ENCODE measurements around the gene ACER3. TPM values are rescaled to one million over a fixed set of nuclear protein-coding genes. Genes with fewer than 3 reads are reported as not detected.

Gene ACER3
- total and polyA plus RNA-seq, 2 donors (not counting 1 experiment from before 2014, with no cell fraction given): 3.3 to 12.9 TPM

- H3K9me3 ChIP-seq (ENCODE audit: control extremely low read depth in 1 of 3, control insufficient read depth in 2 of 3, insufficient read depth in 1 of 3, low read length in 2 of 3): peaks cover 0 to 1% (median 0%) of the 10 kb centered on the region in 3 donors
- ATAC-seq (ENCODE audit: low read depth) (no peak), DNase-seq (no peak)
- Mint-ChIP-seq H3K4me1 (no peaks in the 10 kb centered on the region), H3K4me3 (no peak overlapping the region), H3K27me3 (peaks cover 34% of the 10 kb centered on the region), H3K27ac (no peak overlapping the region), H3K9me3 (ENCODE audit: insufficient read depth) (no peaks in the 10 kb centered on the region)
- no peak overlapping the region for H3K9ac ChIP-seq (ENCODE audit: low read length)
- no peaks in the 10 kb centered on the region for H4K20me1 ChIP-seq (ENCODE audit: control insufficient read depth, insufficient read depth, low read length, poor library complexity, severe bottlenecking)
- intact Hi-C loops (cut with micrococcal nuclease): no loop called here
- 30% methylated on average over 1 of the region's 3 CpGs for WGBS (ENCODE audit: insufficient coverage)
- no peak overlapping the region for H3K27ac ChIP-seq (ENCODE audit: low read length in 2 of 2)
- no peak overlapping the region for H3K4me3 ChIP-seq (ENCODE audit: control extremely low read depth in 1 of 5, extremely low read depth in 1 of 5, insufficient read depth in 1 of 5, low read depth in 2 of 5, low read length in 4 of 5)
- TF ChIP-seq CTCF (IDR thresholded peaks at IDR 0.05) (no peak), EZH2 (IDR thresholded peaks at IDR 0.05; ENCODE audit: borderline replicate concordance, insufficient read depth, low read depth, low read length, poor library complexity, severe bottlenecking) (no peak)
- ChIA-PET POLR2A (no interaction called here), CTCF (no interaction called here)
- H3K79me2 ChIP-seq (ENCODE audit: control insufficient read depth, insufficient read depth, low read length): no peaks in the 10 kb centered on the region
- H3K4me2 ChIP-seq (replicated peaks; ENCODE audit: low read depth, low read length, poor library complexity, severe bottlenecking): no peak overlapping the region
- no peaks in the 10 kb centered on the region for H3K36me3 ChIP-seq (replicated peaks in 1 of 2; ENCODE audit: control extremely low read depth in 1 of 2, control insufficient read depth in 1 of 2, extremely low read depth in 1 of 2, insufficient read depth in 2 of 2, low read length in 1 of 2)
- peaks cover 0 to 17% (median 0%) of the 10 kb centered on the region in 4 experiments for H3K27me3 ChIP-seq (replicated peaks in 1 of 4; ENCODE audit: control extremely low read depth in 1 of 4, control insufficient read depth in 3 of 4, insufficient read depth in 4 of 4, low read length in 3 of 4)
- no peak overlapping the region for H2AFZ ChIP-seq (ENCODE audit: insufficient read depth, low read depth, low read length, poor library complexity, severe bottlenecking)
- no peaks in the 10 kb centered on the region for H3K4me1 ChIP-seq (ENCODE audit: control insufficient read depth in 2 of 2, insufficient read depth in 2 of 2, low read length in 2 of 2)
Observed at GRCh38 chr11:76845069-76845468, 15.6 kb upstream of the ACER3 start.

- H3K27me3 Mint-ChIP-seq: peaks cover 27% of the 10 kb centered on the region
- Histone ChIP-seq H3K79me2 (ENCODE audit: control insufficient read depth, insufficient read depth, low read length) (no peaks in the 10 kb centered on the region), H3K9ac (ENCODE audit: low read length) (no peak overlapping the region), H3K27ac (ENCODE audit: low read length in 2 of 2) (no peak overlapping the region), H3K27me3 (replicated peaks in 1 of 4; ENCODE audit: control extremely low read depth in 1 of 4, control insufficient read depth in 3 of 4, insufficient read depth in 4 of 4, low read length in 3 of 4) (peaks cover 0 to 17% (median 0%) of the 10 kb centered on the region in 4 experiments), H4K20me1 (ENCODE audit: control insufficient read depth, insufficient read depth, low read length, poor library complexity, severe bottlenecking) (no peaks in the 10 kb centered on the region), H3K4me2 (replicated peaks; ENCODE audit: low read depth, low read length, poor library complexity, severe bottlenecking) (no peak overlapping the region), H3K4me1 (ENCODE audit: control insufficient read depth in 2 of 2, insufficient read depth in 2 of 2, low read length in 2 of 2) (no peaks in the 10 kb centered on the region), H3K9me3 (ENCODE audit: control extremely low read depth in 1 of 3, control insufficient read depth in 2 of 3, insufficient read depth in 1 of 3, low read length in 2 of 3) (peaks cover 0 to 1% (median 0%) of the 10 kb centered on the region in 3 donors), H3K4me3 (ENCODE audit: control extremely low read depth in 1 of 5, extremely low read depth in 1 of 5, insufficient read depth in 1 of 5, low read depth in 2 of 5, low read length in 4 of 5) (no peak overlapping the region), H2AFZ (ENCODE audit: insufficient read depth, low read depth, low read length, poor library complexity, severe bottlenecking) (no peak overlapping the region), H3K36me3 (replicated peaks in 1 of 2; ENCODE audit: control extremely low read depth in 1 of 2, control insufficient read depth in 1 of 2, extremely low read depth in 1 of 2, insufficient read depth in 2 of 2, low read length in 1 of 2) (no peaks in the 10 kb centered on the region)
- H3K9me3 Mint-ChIP-seq (ENCODE audit: insufficient read depth): no peaks in the 10 kb centered on the region
- ATAC-seq (ENCODE audit: low read depth) (no peak), DNase-seq (no peak)
- 82% methylated on average over 2 of the region's 3 CpGs for WGBS (ENCODE audit: insufficient coverage)
- CTCF ChIA-PET: no interaction called here
- H3K27ac Mint-ChIP-seq: no peak overlapping the region
- intact Hi-C loops (cut with micrococcal nuclease): no loop called here
- POLR2A ChIA-PET: no interaction called here
- H3K4me1 Mint-ChIP-seq: no peaks in the 10 kb centered on the region
- TF ChIP-seq CTCF (IDR thresholded peaks at IDR 0.05) (no peak), EZH2 (IDR thresholded peaks at IDR 0.05; ENCODE audit: borderline replicate concordance, insufficient read depth, low read depth, low read length, poor library complexity, severe bottlenecking) (no peak)
- H3K4me3 Mint-ChIP-seq: no peak overlapping the region
Observed at GRCh38 chr11:76846441-76846840, 14.3 kb upstream of the ACER3 start.
